Measurements from ENCODE around the gene LMAN1L.

LMAN1L gene

GRCh38 chr15:74839526-74840395, 27.1 kb downstream of the LMAN1L start:
- DNase-seq, result no peak

DNA sequence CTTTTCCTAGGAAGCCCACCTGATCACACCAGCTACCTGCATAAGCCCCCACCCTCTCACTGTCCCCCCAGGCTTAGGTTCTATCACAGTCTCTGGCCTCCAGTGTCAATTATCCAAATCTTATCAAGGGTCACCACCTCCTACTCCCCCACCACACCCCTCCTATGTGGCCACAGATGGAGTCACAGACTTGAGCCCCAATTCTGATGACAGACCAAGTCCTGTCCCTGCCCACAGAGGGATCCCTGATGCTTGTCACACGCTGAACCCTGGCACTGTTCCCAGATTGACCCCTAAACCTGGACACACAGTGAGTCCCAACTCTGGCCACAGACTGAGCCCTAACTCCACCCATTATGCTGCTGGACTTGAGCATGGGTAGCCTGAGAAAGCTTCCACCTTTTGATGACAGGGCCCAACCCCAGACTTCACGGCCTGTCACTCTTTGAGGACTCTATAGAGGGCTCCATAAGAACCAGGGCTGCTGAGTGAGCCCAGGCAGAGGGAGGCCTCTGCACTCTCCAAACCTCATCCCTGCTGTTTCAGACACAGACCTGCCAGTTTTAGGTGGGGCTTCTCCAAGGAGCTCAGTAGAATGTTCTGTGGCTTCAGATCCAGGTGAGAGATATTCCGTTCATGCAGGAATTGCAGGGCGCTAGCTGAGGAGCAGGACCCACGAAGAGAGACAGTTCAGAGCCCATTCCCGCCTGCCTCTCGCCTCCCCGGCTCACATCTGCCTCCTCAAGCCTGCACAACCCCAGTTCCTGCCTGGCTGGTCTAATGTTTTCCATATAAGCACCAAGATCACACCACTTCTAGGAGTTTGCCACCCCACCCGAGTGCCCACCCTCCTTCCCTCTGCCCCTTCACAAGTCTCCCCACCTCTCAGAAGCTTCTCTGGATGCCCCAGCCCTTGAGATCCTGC, 28.5 kb downstream of the LMAN1L start:
- DNase-seq, result no peak

DNA sequence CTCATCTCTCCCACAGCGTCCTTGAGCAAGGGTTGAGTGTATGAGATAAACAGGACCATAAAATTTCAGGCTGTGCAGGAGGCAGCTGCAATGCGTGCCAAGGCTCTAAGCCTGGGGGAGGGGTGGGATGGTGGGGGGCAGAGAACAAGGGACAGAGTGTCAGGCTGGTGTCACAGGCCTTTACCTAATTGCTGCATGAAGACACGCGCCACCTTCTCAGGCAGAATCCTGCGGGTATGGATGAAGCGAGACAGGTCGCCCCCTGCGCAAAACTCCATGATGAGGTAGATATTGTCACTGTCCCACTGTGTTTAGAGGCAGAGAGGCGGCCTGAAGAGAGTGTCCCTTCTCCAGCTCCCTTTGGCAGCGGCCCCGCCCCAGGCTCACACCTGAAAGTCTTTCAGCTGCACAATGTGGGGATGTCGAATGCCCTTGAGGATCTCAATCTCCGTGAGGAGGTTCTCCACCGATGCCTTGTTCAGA, 29.3 kb downstream of the LMAN1L start:
- DNase-seq, result no peak

DNA sequence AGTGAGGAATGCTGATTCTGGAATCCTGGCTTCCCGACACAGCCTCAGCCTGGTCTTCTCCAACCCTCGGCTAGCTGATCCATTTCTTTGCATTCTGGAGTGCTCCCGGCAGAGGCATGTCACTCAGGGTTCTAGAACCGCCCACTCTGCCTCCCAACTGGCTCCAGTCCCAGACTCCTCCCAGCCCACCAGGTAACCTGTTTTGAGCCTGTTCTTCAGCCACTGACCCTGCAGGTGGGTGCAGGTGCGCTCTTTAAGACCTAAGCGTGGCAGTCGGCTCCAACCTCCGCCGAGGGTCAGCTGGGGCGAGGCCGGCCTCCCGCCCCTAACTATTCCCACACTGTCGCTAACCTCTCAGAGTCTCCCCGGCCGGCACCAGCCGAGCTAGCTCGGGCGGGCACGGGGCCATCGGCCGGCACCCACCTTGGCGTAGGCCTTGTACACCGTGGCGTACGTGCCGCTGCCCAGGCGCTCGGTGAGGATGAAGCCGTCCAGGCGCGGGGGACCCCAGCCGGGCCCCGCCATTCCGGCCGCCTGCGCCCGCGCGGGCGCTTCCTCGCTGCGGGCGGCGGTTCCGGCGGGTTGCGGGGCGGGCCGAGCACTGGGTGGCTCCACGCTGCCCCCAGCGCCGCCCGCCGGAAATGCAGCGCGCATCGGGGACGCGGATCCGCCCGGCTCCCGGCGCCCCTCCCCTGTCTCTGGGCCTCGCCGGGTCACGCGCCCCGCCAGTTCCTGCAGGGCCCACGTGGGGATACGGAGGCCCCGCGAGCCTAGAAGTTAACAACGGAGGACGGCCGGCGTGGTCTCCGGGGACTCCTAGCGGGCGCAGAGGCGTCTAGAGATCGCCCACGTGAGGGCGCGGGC, 30.2 kb downstream of the LMAN1L start, which contains the start of gene ULK3:
ULK3 (minus strand) TSS at position 576 of the 864 bp plus-strand sequence; CDS start at position 525, 51 bp downstream.
- DNase-seq, result peak; percentile 85 to 92 (median 89)

DNA sequence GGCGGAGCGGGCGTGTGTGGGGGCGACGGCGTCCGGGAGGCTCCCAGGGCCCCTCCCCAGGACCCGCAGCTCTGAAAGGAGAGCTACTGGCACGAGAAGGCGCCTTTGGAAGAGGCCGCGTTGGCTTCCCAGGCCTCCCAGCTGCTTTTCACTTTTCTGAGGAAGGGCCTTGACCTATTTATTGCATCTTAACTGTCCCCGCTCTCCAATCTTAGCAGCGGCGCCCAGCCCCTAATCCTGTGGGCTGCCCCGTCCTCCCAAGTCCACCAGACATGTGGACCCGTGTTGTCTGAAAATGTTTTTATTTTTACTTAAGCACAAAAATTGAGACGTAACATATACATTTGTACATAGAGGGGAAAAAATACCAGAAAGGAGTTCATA, 30.8 kb downstream of the LMAN1L start:
- DNase-seq, result no peak

GRCh38 chr15:74843891-74844299, 31.3 kb downstream of the LMAN1L start:
- DNase-seq, result no peak

GRCh38 chr15:74844319-74845207, 31.9 kb downstream of the LMAN1L start:
- no peak for DNase-seq

DNA sequence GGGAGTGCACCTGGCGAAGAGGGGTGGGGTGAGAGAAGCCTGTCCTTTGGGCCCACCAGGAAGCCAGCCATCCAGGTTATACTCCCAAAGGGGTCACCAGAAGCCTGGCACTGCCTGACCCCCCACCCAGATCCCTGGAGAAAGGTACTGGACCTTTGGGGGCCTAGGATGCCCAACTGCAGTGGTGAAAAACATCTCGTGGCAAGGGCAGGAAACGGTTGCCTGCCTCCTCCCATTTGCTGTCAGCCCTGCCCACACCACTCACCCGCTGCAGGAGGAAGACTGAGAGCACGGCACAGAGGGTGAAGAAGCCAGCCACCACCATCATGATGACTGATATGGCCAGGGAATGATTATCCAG, 32.6 kb downstream of the LMAN1L start:
- peak; percentile 8 to 56 (median 30) for DNase-seq

DNA sequence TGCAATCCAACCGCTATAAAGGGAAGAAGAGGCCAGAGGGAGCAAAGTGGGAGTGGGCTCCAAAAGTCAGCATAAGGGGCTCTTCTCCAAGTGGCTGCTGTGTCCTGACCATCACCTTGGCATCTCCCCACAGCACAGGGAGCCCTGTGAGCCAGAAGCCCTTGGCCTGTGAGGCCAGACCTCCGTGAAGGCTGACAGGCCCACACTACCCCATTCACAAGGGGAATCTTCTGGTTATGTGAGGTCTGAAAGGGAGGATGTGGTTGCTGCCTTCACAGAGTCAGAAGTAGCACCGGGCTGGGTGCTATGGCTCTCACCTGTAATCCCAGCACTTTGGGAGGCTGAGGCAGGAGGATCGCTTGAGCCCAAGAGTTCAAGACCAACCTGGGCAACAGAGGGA, 32.9 kb downstream of the LMAN1L start:
- DNase-seq, result peak in 1 of 6 experiments; percentile 49

- no peak for DNase-seq
These were observed 34.8 kb downstream of the LMAN1L start for GRCh38 chr15:74847432-74847831.

- DNase-seq, result no peak
These were observed 37.8 kb downstream of the LMAN1L start for GRCh38 chr15:74850393-74850792.

DNA sequence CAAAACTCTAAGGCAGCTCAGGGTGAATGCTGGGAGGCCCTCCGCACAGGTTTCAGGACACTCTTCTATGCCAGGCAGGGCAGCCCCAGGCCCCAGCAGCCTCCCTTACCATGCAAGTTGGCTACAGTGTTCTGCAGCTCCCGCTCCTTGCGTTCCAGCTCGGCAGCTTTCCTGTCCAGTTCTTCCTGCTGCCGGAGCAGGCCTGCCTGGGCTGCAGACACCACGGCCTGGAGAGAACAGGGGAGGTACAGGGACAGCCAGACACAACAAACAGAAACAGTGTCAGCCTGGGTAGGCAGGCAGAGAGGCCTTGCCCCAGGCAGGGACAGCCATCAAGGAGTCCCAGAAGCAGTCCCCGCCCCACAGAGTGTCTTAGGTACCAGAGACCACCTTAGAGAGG, 39.3 kb downstream of the LMAN1L start:
- no peak for DNase-seq

GRCh38 chr15:74854453-74855022, 41.9 kb downstream of the LMAN1L start:
- no peak for DNase-seq

GRCh38 chr15:74855857-74856256, 43.2 kb downstream of the LMAN1L start:
- no peak for DNase-seq

DNA sequence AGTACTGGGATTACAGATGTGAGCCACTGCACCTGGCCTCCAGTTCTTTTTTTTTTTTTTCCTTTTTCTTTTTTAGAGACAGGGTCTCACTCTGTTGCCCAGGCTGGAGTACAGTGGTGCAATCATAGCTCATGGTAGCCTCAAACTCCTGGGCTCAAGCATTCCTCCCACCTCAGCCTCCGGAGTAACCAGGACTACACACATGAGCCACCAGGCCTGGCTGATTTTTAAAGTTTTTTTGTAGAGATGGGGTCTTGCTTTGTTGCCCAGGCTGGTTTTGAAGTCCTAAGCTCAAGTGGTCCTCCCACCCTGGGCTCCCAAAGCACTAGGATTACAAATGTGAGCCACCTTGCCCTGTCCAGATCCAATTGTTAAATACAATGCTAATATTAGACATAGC, 43.9 kb downstream of the LMAN1L start:
- no peak for DNase-seq

DNA sequence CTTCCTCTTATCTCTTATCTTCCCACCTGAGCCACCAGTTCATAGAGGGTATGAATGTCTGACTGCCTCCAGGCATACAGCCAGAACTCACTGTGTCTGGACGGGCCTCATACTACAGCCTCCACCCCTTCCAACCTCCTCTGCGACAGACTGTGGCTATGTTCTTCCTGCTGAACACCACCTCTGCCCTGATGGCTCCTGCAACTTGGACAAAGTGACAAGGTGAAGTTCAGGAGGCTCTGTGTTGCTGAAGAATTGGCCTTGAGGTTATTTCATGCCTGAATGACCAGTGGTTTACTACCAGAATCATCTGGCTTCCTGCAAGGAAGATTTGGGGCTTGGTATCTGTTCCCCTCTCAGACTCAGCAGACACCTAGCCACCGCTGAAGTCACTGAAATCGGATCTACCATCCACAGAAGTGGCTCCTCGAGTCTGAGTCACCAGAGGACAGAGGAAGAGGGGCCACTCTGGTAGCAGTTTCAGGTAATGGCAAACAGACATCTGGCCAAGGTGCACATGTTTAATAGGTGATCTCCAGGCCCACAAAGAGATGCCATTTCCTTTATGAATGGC, 44.5 kb downstream of the LMAN1L start:
- no peak for DNase-seq

- DNase-seq, result no peak
These were observed 45.2 kb downstream of the LMAN1L start for GRCh38 chr15:74857671-74858368.

DNA sequence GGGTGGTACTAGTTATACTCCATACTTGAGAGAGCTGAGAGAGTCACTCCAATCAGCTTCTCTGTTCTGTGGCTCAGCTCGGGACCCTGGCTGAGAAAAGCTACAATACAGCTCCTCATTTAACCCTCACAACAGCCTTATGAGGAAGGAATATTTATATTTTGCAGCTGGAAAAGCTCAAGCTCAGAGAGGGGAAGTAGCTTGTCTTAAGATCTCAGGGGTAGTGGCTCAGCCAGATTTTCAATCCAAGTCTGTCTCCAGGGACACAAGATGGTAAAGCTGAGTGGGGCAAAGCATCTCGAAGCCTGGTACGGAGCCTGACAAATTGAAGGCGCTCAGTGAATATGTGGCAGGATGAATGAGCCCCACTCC, 45.7 kb downstream of the LMAN1L start:
- no peak for DNase-seq

DNA sequence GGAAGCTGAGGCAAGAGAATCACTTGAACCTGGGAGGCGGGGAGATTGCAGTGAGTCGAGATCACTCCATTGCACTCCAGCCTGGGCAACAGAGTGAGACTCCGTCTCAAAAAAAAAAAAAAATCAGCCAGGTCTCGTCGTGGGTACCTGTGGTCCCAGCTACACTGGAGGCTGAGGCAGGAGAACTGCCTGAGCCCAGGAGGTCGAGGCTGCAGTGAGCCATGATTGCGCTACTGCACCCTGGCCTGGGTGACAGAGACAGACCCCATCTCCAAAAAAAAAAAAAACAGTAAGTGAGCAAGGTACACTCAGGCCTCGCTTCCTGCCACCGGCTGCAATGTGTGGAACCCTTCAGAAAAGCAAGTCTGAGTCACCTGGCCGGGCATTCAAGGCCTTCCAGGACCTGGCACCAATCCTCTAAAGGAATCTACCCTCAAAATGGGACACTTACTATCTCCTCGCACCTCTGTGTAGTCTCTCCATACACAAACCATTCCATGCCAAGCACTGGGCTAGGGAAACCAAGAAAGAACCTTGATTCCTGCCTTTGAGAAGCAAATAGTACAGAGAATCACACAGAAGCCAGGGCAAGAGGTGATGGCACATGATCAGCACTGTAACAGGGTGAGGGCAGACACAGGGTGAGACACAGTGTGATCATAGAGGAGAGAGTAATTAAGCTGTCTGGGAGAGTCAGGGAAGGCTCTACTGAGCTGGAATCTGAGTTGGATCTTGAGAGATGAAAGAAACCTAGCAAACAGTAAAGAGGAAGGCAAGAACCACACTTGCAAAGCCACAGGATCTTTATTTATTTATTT, 50.8 kb downstream of the LMAN1L start:
- DNase-seq, result peak in 1 of 6 experiments; percentile 19
